Kidney (tissue), 14 donors: Measurements from ENCODE around the gene RNF214. TPM values are rescaled to one million over a fixed set of nuclear protein-coding genes. Genes with fewer than 3 reads are reported as not detected.

Experiments
- DNase-seq, 5 donors: peaks; one replicate each; pipeline ENCODE4 v3.0.0-alpha.2; 2013 to 2020
- FAIRE-seq: peaks from 2 replicates; lab custom pipeline; 2012; peaks lifted over from hg19 to GRCh38; lab: Jason Lieb, UNC
- H3K27ac ChIP-seq, 2 donors: one replicate each; pipeline ENCODE4 v1.7.0; 2013; ENCODE audit warnings: low read depth in 2 of 2, low read length in 2 of 2, inconsistent platforms in 1 of 2
- H3K27me3 ChIP-seq: one replicate; pipeline ENCODE4 v1.7.1; 2013; ENCODE audit warnings: low read length, inconsistent platforms; ENCODE audit not compliant: control insufficient read depth, insufficient read depth
- H3K36me3 ChIP-seq, 3 donors: one replicate each; pipeline versions ENCODE4 v1.7.0 to v1.7.1; 2013; ENCODE audit warnings: low read length in 3 of 3, control low read depth in 1 of 3, inconsistent platforms in 1 of 3; ENCODE audit not compliant: insufficient read depth in 3 of 3, control insufficient read depth in 2 of 3
- H3K4me1 ChIP-seq, 3 donors: one replicate each; pipeline versions ENCODE4 v1.7.0 to v1.7.1; 2013; ENCODE audit warnings: low read length in 3 of 3, inconsistent platforms in 1 of 3, low read depth in 1 of 3; ENCODE audit not compliant: control insufficient read depth in 2 of 3, insufficient read depth in 2 of 3
- H3K4me3 ChIP-seq, 3 donors: one replicate each; pipeline versions ENCODE4 v1.7.0 to v1.8.1; 2013; ENCODE audit warnings: low read length in 3 of 3, control low read depth in 1 of 3, inconsistent platforms in 1 of 3
- H3K9ac ChIP-seq, 3 donors: one replicate each; pipeline versions ENCODE4 v1.7.0 to v1.7.1; 2013; ENCODE audit warnings: low read length in 3 of 3, control low read depth in 1 of 3, inconsistent platforms in 1 of 3
- H3K9me3 ChIP-seq, 3 donors: one replicate each; pipeline versions ENCODE4 v1.7.0 to v1.7.1; 2013; ENCODE audit warnings: low read length in 3 of 3, control low read depth in 1 of 3, inconsistent platforms in 1 of 3; ENCODE audit not compliant: control insufficient read depth in 2 of 3, insufficient read depth in 1 of 3
- intact Hi-C: fragments of 100-400 bp; cut with DNase I; formaldehyde crosslinking; loops from one replicate; pipeline ENCODE4 v1.11.1; 2022
- polyA plus RNA-seq: library from polyadenylated mRNA; stranded (reverse); fragments of 350-450 nt; fragmentation: Illumina TruSeq; extraction: RNeasy Lipid Tissue Mini Kit (QIAGEN cat#74804); gene quantifications from one replicate; pipeline ENCODE4 v1.2.3, GENCODE V29; 2014; ENCODE audit warnings: low read depth, low replicate concordance; ENCODE audit not compliant: insufficient read depth
- total RNA-seq: library from RNA; stranded (reverse); fragmentation: NEBNext Ultra II Directional; extraction: Animal tissue kit (Norgen Biotek cat#: 25700); gene quantifications from one replicate; pipeline ENCODE4 v1.2.1, GENCODE V29; 2021
- TF ChIP-seq, protein P1 (sequence below): IDR thresholded peaks from 3 replicates; pipeline ENCODE4 v1.5.1; 2012; ENCODE audit warnings: mild to moderate bottlenecking, moderate library complexity, borderline replicate concordance; ENCODE audit not compliant: insufficient read depth; ENCODE audit errors: extremely low read depth
- donor health status: control.
- donor health status: control.
- donor health status: control.
- donor health status: control.
- donor health status: control.
- donor health status: DM: yes; HTN: yes; CAD: no.
- donor health status: Normal renal cell carcinoma (clear cell type).

The RNF214 gene
- total and polyA plus RNA-seq, 2 donors from 2014 or later, result 8.5 to 24.7 TPM

DNA sequence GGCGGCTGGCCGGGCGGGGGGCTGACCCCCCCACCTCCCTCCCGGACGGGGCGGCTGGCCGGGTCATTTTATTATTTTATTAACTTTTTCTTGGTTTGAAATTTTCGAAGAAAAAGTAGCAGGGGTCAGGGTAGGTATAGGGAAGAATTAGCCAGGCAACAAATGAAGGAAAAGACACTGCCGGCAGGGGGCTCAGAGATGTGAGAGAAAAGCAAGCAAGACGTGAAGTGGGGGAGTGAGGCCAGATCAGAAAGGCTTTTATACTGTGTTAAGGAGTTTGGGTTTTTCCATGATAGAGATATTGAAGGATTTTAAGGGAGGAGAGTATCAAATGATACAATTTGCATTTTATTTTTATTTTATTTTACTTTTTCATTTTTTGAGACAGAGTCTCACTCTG lies 19.0 kb downstream of the RNF214 start:
- FAIRE-seq (no peak), DNase-seq (no peak)
- no peak overlapping the region for H3K4me3 ChIP-seq
- H3K27ac ChIP-seq, result no peak overlapping the region
- no peaks in the 10 kb centered on the region for H3K9me3 ChIP-seq
- TF ChIP-seq, protein P1, sequence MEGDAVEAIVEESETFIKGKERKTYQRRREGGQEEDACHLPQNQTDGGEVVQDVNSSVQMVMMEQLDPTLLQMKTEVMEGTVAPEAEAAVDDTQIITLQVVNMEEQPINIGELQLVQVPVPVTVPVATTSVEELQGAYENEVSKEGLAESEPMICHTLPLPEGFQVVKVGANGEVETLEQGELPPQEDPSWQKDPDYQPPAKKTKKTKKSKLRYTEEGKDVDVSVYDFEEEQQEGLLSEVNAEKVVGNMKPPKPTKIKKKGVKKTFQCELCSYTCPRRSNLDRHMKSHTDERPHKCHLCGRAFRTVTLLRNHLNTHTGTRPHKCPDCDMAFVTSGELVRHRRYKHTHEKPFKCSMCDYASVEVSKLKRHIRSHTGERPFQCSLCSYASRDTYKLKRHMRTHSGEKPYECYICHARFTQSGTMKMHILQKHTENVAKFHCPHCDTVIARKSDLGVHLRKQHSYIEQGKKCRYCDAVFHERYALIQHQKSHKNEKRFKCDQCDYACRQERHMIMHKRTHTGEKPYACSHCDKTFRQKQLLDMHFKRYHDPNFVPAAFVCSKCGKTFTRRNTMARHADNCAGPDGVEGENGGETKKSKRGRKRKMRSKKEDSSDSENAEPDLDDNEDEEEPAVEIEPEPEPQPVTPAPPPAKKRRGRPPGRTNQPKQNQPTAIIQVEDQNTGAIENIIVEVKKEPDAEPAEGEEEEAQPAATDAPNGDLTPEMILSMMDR, result no peak
- no peaks in the 10 kb centered on the region for H3K4me1 ChIP-seq
- H3K36me3 ChIP-seq, result peaks cover 5 to 8% (median 7%) of the 10 kb centered on the region in 3 donors
- H3K9ac ChIP-seq, result no peak overlapping the region
- intact Hi-C loops, result no loop called here
- H3K27me3 ChIP-seq, result no peaks in the 10 kb centered on the region

DNA sequence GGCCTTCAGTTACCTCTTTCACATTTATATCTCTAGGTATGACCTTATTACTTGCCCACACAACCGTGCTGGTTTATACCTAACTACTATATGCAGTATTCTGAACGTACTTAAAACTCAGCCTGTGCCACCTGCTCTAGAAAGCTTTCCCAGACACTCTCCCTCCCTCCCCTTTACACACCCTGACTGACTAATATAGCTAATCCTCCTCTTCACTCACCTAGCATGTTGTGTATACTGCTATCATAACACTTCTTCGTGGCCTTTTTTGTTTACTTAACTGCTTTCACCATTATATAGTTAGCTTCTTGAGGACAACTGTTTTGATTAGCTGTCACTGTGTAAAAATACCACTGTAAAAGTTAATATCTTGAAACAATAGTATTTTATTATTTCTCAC lies 23.5 kb downstream of the RNF214 start:
- Histone ChIP-seq H3K4me3 (no peak overlapping the region), H3K36me3 (peaks cover 0 to 2% (median 2%) of the 10 kb centered on the region in 3 donors), H3K27ac (no peak overlapping the region), H3K9ac (no peak overlapping the region), H3K27me3 (no peaks in the 10 kb centered on the region), H3K9me3 (no peaks in the 10 kb centered on the region), H3K4me1 (no peaks in the 10 kb centered on the region)
- TF ChIP-seq, protein P1, result no peak
- no peak for DNase-seq
- intact Hi-C loops, result no loop called here
- no peak for FAIRE-seq

DNA sequence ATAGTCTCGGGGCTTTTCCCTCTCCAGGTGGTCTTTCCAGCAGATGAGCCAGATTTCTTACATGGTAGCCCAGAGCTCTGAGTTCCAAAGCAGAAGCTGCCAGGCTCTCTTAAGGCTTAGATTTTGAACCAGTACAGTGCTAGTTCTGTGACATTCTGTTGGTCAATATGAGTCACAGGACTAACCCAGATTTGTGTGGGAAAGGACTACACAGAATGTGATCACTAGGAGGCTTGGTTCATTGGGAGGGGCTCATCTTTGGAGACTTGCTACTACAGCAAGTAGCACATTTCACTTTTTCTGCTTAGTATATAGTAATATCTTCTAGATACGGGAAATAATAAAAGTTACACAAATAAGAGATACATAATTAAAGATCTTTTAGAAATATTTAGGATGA lies 24.1 kb downstream of the RNF214 start:
- FAIRE-seq (no peak), DNase-seq (no peak)
- Histone ChIP-seq H3K27ac (no peak overlapping the region), H3K4me1 (no peaks in the 10 kb centered on the region), H3K9ac (no peak overlapping the region), H3K4me3 (no peak overlapping the region), H3K9me3 (no peaks in the 10 kb centered on the region), H3K27me3 (no peaks in the 10 kb centered on the region), H3K36me3 (peaks cover 0 to 5% (median 2%) of the 10 kb centered on the region in 3 donors)
- TF ChIP-seq, protein P1, result no peak
- intact Hi-C loops, result no loop called here

DNA sequence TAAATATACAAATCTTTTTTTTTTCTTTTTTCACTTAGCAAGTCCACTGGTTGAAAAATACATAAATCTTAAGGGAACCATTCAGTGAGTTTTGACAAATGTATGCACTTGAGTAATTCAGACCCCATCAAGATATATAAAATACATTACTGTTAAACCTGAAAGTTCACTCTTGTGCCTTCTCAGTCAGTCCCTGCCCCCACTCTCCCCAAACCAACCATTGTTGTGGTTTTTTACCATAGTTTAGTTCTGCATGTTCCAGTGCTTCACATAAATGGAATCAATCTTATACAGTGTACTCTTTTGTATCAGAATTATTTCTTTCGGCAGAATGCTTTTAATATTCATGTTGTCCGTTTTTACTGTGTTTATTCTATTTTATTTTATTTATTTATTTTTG lies 26.1 kb downstream of the RNF214 start:
- no peaks in the 10 kb centered on the region for H3K27me3 ChIP-seq
- H3K9ac ChIP-seq, result no peak overlapping the region
- H3K9me3 ChIP-seq, result no peaks in the 10 kb centered on the region
- H3K36me3 ChIP-seq, result peaks cover 0 to 5% (median 2%) of the 10 kb centered on the region in 3 donors
- no peak for DNase-seq
- TF ChIP-seq, protein P1, result no peak
- no peaks in the 10 kb centered on the region for H3K4me1 ChIP-seq
- intact Hi-C loops, result no loop called here
- no peak for FAIRE-seq
- no peak overlapping the region for H3K27ac ChIP-seq
- no peak overlapping the region for H3K4me3 ChIP-seq
